Amygdala (tissue), 56 donors: ENCODE results near the gene TAF1D.

ENCODE experiments used
- DNase-seq, 56 donors: peaks; one replicate each; lab custom pipeline; 2025; lab: John Stamatoyannopoulos, UW

TAF1D gene

GRCh38 chr11:93728792-93729128 is 12.5 kb downstream of the TAF1D start:
- no peak for DNase-seq

GRCh38 chr11:93727985-93728791 is 13.1 kb downstream of the TAF1D start:
- DNase-seq, result no peak

GRCh38 chr11:93724089-93724488 is 17.2 kb downstream of the TAF1D start:
- no peak for DNase-seq

- no peak for DNase-seq
These were observed 20.8 kb downstream of the TAF1D start for GRCh38 chr11:93720522-93720921.

GRCh38 chr11:93719310-93719709 is 22.0 kb downstream of the TAF1D start:
- no peak for DNase-seq

GRCh38 chr11:93718057-93718563 is 23.2 kb downstream of the TAF1D start:
- DNase-seq, result no peak

GRCh38 chr11:93717501-93717900 is 23.8 kb downstream of the TAF1D start:
- no peak for DNase-seq

- DNase-seq, result no peak
These were observed 25.4 kb downstream of the TAF1D start for GRCh38 chr11:93715797-93716396.

- no peak for DNase-seq
These were observed 28.6 kb downstream of the TAF1D start for GRCh38 chr11:93712678-93713077.

GRCh38 chr11:93710239-93710638 is 31.1 kb downstream of the TAF1D start:
- no peak for DNase-seq

- DNase-seq, result no peak
These were observed 37.1 kb downstream of the TAF1D start for GRCh38 chr11:93704237-93704636.

GRCh38 chr11:93700830-93701229 is 40.5 kb downstream of the TAF1D start:
- DNase-seq, result no peak

- DNase-seq, result no peak
These were observed 43.7 kb downstream of the TAF1D start for GRCh38 chr11:93697611-93698010.

- no peak for DNase-seq
These were observed 46.7 kb downstream of the TAF1D start for GRCh38 chr11:93694557-93694956.

- no peak for DNase-seq
These were observed 47.2 kb downstream of the TAF1D start for GRCh38 chr11:93694109-93694508.

GRCh38 chr11:93689240-93689639 is 52.1 kb downstream of the TAF1D start:
- DNase-seq, result no peak

- no peak for DNase-seq
These were observed 54.5 kb downstream of the TAF1D start for GRCh38 chr11:93686812-93687211.

GRCh38 chr11:93686226-93686625 is 55.1 kb downstream of the TAF1D start:
- DNase-seq, result no peak
